ENCODE measurements around the gene PEX14. TPM values are rescaled to one million over a fixed set of nuclear protein-coding genes. Genes with fewer than 3 reads are reported as not detected.

Gene PEX14
- total and polyA plus RNA-seq, 9 of the 15 experiments (the other 6 are each of a cell fraction or from before 2014, with no cell fraction given): 2.6 to 45.7 (median 22.7) TPM

GRCh38 chr1:10633416-10633815 lies 158.7 kb downstream of the PEX14 start:
- Histone ChIP-seq H3K27ac (ENCODE audit: extremely low read depth, low read depth, low read length) (no peak overlapping the region), H3K27me3 (ENCODE audit: control insufficient read depth in 2 of 2, insufficient read depth in 2 of 2, low read length in 2 of 2) (peaks cover 0 to 5% of the 10 kb centered on the region in 2 experiments; a peak in 1 of 5 replicates), H3K36me3 (ENCODE audit: control insufficient read depth, insufficient read depth, low read length) (peaks cover 24% of the 10 kb centered on the region; the same call in 1 of the 3 replicates), H2AFZ (ENCODE audit: low read depth, low read length) (no peak overlapping the region), H3K4me1 (replicated peaks in 1 of 2; ENCODE audit: control insufficient read depth in 2 of 2, insufficient read depth in 2 of 2, low read length in 2 of 2) (peaks cover 0 to 46% of the 10 kb centered on the region in 2 experiments; a peak in 1 of 5 replicates), H4K20me1 (replicated peaks; ENCODE audit: control insufficient read depth, insufficient read depth, low read length) (peaks cover 3% of the 10 kb centered on the region; the same call in 1 of the 2 replicates), H3K9me1 (ENCODE audit: control insufficient read depth, insufficient read depth, low read length) (peaks cover 3% of the 10 kb centered on the region), H3K4me2 (ENCODE audit: insufficient read depth, low read length) (no peak overlapping the region), H3K9me3 (replicated peaks; ENCODE audit: control insufficient read depth, insufficient read depth, low read depth, low read length) (no peaks in the 10 kb centered on the region), H3K79me2 (ENCODE audit: control insufficient read depth, insufficient read depth, low read length) (no peaks in the 10 kb centered on the region), H3K9ac (ENCODE audit: insufficient read depth in 1 of 2, low read depth in 2 of 2, low read length in 2 of 2) (peak overlapping the region in 1 of 2 experiments; percentile 38; a peak in 1 of 4 replicates), H3K4me3 (no peak overlapping the region)
- no peak for ATAC-seq
- no peak for TF ChIP-seq ZNF76 (CRISPR knock-in tag; IDR thresholded peaks at IDR 0.05; ENCODE audit: borderline replicate concordance)
- peak; percentile 1 for TF ChIP-seq RBM22 (IDR thresholded peaks at IDR 0.05; ENCODE audit: low read depth, low read length, poor library complexity, severe bottlenecking)
- no peak for TF ChIP-seq FOXO4 (CRISPR knock-in tag; IDR thresholded peaks at IDR 0.05)
- TF ChIP-seq ADNP (tag; IDR thresholded peaks at IDR 0.05): no peak
- no TSS peak for BruUV-seq (replicated peaks)
- in situ Hi-C loops (cut with MboI) (no loop called here), intact Hi-C loops (cut with micrococcal nuclease) (no loop called here)
- no peak for DNase-seq (ENCODE audit: extremely low read depth in 1 of 4, low spot score in 3 of 4)
- ChIA-PET POLR2A (no interaction called here), CTCF (ENCODE audit: low intra/inter-chr PET ratio) (no interaction called here)
- WGBS (ENCODE audit: insufficient coverage, low coverage, missing lambda C conversion rate): 90% methylated on average over 10 of the region's 10 CpGs
- FAIRE-seq: no peak
